Measurements from ENCODE around the gene HAUS2. TPM values are rescaled to one million over a fixed set of nuclear protein-coding genes. Genes with fewer than 3 reads are reported as not detected.

The HAUS2 gene
- total RNA-seq, 1 donor from 2014 or later: 23.2 TPM

GRCh38 chr15:42604894-42605744 lies 56.5 kb downstream of the HAUS2 start:
- Mint-ChIP-seq H3K4me1 (ENCODE audit: unreplicated experiment) (peaks cover 28% of the 10 kb centered on the region), H3K27ac (peak overlapping the region; percentile 25), H3K27me3 (no peaks in the 10 kb centered on the region), H3K4me3 (no peak overlapping the region), H3K36me3 (peaks cover 13% of the 10 kb centered on the region), H3K9me3 (no peaks in the 10 kb centered on the region)
- TF ChIP-seq, protein P1, sequence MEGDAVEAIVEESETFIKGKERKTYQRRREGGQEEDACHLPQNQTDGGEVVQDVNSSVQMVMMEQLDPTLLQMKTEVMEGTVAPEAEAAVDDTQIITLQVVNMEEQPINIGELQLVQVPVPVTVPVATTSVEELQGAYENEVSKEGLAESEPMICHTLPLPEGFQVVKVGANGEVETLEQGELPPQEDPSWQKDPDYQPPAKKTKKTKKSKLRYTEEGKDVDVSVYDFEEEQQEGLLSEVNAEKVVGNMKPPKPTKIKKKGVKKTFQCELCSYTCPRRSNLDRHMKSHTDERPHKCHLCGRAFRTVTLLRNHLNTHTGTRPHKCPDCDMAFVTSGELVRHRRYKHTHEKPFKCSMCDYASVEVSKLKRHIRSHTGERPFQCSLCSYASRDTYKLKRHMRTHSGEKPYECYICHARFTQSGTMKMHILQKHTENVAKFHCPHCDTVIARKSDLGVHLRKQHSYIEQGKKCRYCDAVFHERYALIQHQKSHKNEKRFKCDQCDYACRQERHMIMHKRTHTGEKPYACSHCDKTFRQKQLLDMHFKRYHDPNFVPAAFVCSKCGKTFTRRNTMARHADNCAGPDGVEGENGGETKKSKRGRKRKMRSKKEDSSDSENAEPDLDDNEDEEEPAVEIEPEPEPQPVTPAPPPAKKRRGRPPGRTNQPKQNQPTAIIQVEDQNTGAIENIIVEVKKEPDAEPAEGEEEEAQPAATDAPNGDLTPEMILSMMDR (conservative IDR thresholded peaks at IDR 0.05): no peak
- DNase-seq (ENCODE audit: extremely low spot score, unreplicated experiment): no peak

- H3K9me3 Mint-ChIP-seq: no peaks in the 10 kb centered on the region
- peaks cover 28% of the 10 kb centered on the region for H3K4me1 Mint-ChIP-seq (ENCODE audit: unreplicated experiment)
- H3K36me3 Mint-ChIP-seq: peaks cover 11% of the 10 kb centered on the region
- no peaks in the 10 kb centered on the region for H3K27me3 Mint-ChIP-seq
- TF ChIP-seq, protein P1 (conservative IDR thresholded peaks at IDR 0.05): no peak
- no peak overlapping the region for H3K27ac Mint-ChIP-seq
- H3K4me3 Mint-ChIP-seq: no peak overlapping the region
- DNase-seq (ENCODE audit: extremely low spot score, unreplicated experiment): no peak
Measured at GRCh38 chr15:42605796-42606195, 57.2 kb downstream of the HAUS2 start.

GRCh38 chr15:42608110-42608531 lies 59.5 kb downstream of the HAUS2 start:
- H3K4me3 Mint-ChIP-seq: no peak overlapping the region
- no peaks in the 10 kb centered on the region for H3K9me3 Mint-ChIP-seq
- no peak overlapping the region for H3K27ac Mint-ChIP-seq
- H3K4me1 Mint-ChIP-seq (ENCODE audit: unreplicated experiment): peaks cover 28% of the 10 kb centered on the region
- no peaks in the 10 kb centered on the region for H3K27me3 Mint-ChIP-seq
- H3K36me3 Mint-ChIP-seq: peaks cover 11% of the 10 kb centered on the region
- DNase-seq (ENCODE audit: extremely low spot score, unreplicated experiment): no peak
- TF ChIP-seq, protein P1 (conservative IDR thresholded peaks at IDR 0.05): no peak

GRCh38 chr15:42608752-42609488 lies 60.3 kb downstream of the HAUS2 start:
- Mint-ChIP-seq H3K27ac (no peak overlapping the region), H3K4me1 (ENCODE audit: unreplicated experiment) (peaks cover 23% of the 10 kb centered on the region), H3K9me3 (no peaks in the 10 kb centered on the region), H3K36me3 (peaks cover 7% of the 10 kb centered on the region), H3K4me3 (no peak overlapping the region), H3K27me3 (no peaks in the 10 kb centered on the region)
- TF ChIP-seq, protein P1 (conservative IDR thresholded peaks at IDR 0.05): no peak
- DNase-seq (ENCODE audit: extremely low spot score, unreplicated experiment): no peak

GRCh38 chr15:42611532-42611931 lies 62.9 kb downstream of the HAUS2 start:
- DNase-seq (ENCODE audit: extremely low spot score, unreplicated experiment): no peak
- H3K9me3 Mint-ChIP-seq: no peaks in the 10 kb centered on the region
- TF ChIP-seq, protein P1 (conservative IDR thresholded peaks at IDR 0.05): no peak

More at GRCh38 chr15:42611532-42611931, 62.9 kb downstream of the HAUS2 start:
- Mint-ChIP-seq H3K36me3 (peaks cover 7% of the 10 kb centered on the region), H3K4me1 (ENCODE audit: unreplicated experiment) (peaks cover 12% of the 10 kb centered on the region), H3K27me3 (no peaks in the 10 kb centered on the region), H3K27ac (no peak overlapping the region), H3K4me3 (no peak overlapping the region)
